ENCODE data around the gene GPR84.

GRCh38 chr12:54356228-54356627 lies 8.1 kb downstream of the GPR84 start:
- no peak for TF ChIP-seq POLR2AphosphoS5 (IDR thresholded peaks at IDR 0.05; ENCODE audit: low read depth, low read length)
- TF ChIP-seq CTCF (IDR thresholded peaks at IDR 0.05; ENCODE audit: control extremely low read depth in 1 of 3, insufficient read depth in 1 of 3, low read depth in 1 of 3, low read length in 3 of 3) = no peak
- no peak for TF ChIP-seq FOSL1 (IDR thresholded peaks at IDR 0.05; ENCODE audit: insufficient read depth, low read depth, low read length)
- TF ChIP-seq SUZ12 (IDR thresholded peaks at IDR 0.05; ENCODE audit: low read length) = no peak
- TF ChIP-seq USF2 (IDR thresholded peaks at IDR 0.05; ENCODE audit: low read length) = no peak
- TF ChIP-seq EP300 (IDR thresholded peaks at IDR 0.05; ENCODE audit: borderline replicate concordance in 1 of 2, low read depth in 2 of 2, low read length in 2 of 2) = no peak
- no peak for TF ChIP-seq MAX (IDR thresholded peaks at IDR 0.05)
- no peak for TF ChIP-seq CHD1 (IDR thresholded peaks at IDR 0.05; ENCODE audit: low read depth, low read length)

Data from H1 (cell line).